GM04504 (cell line): ENCODE measurements around the gene SPINK6.
A peak's percentile ranks its signal among the peaks of the same experiment; 100 is the strongest.

Experiments
- DNase-seq: peaks from one replicate; pipeline ENCODE4 v3.0.0-alpha.2; 2012; ENCODE audit warnings: low read depth

Gene SPINK6

DNA sequence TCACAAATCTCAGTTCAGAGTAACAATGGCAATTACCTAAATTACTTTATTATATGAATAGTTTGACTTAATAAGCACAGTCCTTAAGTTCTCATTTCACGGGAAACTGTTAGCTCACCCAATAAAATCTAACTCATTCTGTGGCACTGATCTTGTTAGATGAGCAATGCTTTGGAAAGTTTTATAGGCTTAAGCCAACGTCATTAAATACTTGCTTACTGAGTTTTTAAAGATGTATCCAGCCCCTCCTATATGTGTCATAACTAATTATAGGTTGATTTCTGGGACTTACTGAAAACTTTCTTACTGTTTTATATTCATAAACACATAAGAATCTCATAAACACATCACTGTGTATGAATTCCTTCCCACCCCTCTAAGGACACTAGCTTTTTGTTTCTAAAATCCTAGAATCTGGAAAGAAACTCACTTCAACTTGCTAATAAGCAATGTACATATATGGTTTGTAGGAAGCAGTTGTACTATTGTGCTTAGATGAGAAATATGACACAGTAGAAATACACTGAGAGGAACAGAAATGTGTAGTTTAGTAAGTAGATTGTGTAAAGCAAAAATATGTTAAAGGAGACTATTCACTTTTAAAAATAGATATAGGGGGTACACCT lies 21.4 kb downstream of the SPINK6 start:
- DNase-seq, result peak; percentile 19

DNA sequence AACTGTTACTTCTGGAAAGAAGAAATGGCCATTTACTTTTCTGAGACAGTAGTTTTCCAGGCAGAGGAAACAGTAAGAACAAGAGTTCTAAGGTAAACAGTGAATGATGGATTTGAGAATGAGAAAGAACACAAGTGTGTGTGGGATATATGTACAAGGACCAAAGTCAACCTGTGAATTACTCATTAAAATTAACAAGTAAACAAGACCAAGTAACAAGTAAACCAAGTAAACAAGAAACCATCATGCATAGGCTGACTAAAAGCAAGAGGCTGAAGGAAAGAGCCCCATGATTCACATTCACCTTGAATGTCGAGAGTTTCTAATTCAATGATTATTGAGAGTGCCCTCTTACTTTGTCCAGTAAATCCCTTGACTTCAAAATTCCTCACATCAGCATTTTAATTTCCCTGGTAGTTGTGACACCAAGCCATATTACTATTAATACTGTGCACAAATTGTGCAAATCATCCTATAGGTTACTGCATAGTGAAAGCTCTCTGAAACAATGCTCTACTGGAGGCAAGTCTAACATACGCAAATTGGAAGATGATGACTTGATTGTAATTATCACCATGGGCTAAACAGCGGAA lies 25.6 kb downstream of the SPINK6 start:
- DNase-seq, result no peak

DNA sequence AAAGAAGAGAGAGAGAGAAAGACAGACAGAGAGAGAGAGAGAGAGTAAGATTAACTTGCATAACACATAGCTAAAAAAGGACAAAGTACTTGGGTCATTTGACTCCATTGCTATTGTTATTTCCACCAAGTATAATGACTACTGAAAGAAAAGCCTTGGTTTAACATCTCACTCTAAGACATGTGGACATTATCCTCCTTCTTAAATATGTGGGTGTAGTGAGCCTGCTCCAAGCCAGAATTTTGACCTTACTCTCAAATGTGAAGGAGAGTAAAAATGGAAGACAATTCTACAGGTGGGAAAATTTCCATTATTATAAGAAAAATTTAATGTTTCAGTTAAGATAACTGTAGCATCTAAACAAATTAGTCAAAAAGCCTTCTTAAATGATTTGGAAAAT lies 27.0 kb downstream of the SPINK6 start:
- DNase-seq, result no peak

DNA sequence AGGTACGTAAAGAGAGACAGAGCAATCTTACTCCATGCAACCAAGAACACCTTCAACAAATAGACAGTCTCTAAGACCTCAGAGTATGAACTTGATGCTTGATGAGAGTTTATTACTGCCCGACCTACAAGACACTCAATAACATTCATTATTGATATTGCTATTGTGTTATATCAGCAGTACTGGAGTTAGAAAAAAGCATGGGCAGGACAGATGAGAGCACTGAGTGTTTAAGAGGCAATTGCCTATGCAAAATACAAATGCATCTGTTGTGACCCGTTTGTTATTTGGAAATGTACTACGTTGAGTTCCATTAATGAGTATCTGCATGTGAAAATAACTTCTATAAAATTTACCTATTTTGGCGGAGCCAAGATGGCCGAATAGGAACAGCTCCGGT lies 27.4 kb downstream of the SPINK6 start:
- no peak for DNase-seq

DNA sequence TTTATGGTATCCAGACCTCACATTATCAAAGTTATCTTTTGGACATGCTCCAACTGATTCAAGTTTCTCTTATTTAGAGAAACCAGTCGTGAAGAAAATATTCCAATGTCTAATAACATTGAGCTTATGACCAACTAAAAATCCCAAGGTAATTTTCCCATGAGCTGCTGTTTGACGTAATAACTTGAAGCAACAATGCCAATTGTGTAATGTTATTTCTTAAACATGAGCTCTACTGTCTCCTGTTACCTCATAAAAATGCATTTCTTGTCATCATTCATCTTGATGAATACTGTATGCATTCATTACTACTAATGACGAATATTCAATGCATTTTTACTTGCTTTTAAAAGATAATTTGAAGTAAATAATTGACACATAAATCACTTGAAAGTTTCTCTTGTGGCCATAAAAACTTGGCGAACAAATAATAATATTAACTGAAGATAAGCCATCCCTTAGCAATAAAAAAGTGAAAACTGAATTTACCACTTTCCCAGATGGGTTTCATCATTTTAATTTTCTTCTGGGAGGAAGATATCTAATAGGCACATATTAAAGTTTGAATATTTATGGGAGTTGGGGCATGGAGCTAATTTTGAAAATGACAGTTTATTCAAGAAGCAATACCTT lies 35.1 kb downstream of the SPINK6 start:
- DNase-seq, result no peak

DNA sequence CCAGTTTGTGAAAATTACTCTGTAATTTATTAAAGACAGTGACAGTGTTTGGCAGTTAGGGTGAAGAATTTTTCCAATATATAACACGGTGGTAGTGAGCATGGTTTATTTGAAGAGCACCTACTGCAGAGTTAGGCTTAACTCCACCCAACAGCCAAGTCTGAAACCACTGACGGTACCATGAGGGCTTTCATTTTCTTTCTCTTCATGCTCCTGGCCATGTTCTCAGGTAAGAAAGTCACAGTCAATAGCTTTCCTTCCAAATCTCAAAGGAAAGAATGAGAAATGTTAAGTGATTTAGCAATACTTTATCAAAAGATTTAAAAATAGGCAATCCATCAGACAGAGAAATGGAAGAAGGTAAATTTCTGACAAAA lies 35.6 kb downstream of the SPINK6 start, which contains the start of gene MARCOL:
MARCOL (plus strand) TSS at position 108 of the 377 bp plus-strand sequence; CDS start at position 181, 73 bp downstream.
- no peak for DNase-seq

DNA sequence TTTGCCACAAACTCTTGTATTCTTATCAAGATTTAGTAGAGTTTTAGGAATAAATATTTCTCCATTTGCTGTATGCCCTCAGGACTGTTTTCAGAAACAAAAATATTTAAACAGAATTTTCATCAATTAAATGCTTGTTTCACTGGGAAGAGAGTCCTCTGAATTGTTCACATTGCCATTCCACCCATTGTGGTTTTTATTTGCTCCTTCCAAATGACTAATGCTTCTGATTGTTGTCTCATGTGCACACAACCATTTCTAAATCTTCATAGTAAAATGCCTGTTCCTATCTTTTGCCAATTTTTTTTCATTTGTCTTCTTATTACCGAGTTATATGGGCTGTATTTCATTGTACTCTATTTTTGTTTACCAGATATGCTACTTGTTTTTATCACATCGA lies 46.1 kb downstream of the SPINK6 start:
- DNase-seq, result no peak

DNA sequence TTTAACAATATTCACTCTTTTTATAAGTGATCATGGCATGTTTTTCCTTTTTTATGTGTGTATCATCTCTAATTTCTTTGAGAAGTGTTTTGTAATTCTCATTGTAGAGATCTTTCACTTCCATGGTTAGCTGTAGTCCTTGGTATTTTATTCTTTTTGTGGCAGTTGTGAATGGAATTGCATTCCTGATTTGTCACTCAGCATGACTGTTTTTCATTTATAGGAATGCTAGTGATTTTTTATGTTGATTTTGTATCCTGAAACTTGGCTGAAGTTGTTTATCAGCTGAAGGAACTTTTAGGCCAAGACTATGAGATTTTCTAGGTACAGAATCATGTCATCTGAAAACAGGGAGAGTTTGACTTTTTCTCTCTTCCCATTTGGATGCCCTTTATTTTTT lies 52.6 kb downstream of the SPINK6 start:
- DNase-seq, result no peak

DNA sequence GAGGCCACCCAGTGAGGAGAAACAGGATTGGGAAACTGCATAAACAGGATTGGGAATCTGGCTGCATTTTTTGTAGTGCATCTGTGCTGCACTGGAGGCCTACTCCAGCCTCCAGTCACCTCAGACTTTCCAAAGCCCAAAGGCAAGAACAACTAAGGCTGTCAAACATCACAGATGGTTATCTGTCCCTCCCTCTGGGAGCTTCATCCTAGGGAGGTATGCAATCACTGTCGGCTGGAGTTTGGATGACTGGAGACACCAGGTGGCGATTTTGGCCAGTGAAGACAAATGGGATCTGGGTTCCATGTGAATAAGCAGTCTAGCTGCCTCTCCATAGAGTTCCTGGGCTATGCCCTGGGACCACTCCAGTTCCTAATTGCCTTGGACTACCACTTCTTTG lies 56.4 kb downstream of the SPINK6 start:
- DNase-seq, result no peak

DNA sequence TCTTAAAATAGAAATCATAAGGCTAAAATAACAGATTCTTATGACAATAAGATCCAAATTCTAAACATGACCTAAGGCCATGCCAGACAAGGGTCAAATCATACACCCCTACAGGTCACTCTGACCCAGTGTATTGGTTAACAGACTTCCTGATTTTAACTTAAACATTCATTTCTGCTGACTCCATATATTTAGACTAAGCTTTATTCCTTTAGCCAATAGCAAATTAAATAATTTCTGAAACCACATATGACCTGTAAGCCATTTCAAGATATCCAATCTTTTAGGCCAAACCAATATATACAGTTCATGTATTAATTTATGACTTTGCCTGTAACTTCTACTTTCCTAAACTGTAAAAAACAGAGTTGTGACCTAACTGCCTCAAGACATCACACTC lies 58.4 kb downstream of the SPINK6 start:
- no peak for DNase-seq
